SU-DHL-6 (cell line): ENCODE data around the gene CDK18.

Experiments used
- H2AFZ ChIP-seq: fragments of 200-600 bp; sonication (generic); 2 replicates; pipeline ENCODE4 v1.6.1; 2014; ENCODE audit warnings: low read depth, mild to moderate bottlenecking, moderate library complexity, mixed read lengths, antibody characterized with exemption, low read length; ENCODE audit not compliant: severe bottlenecking
- H3F3A ChIP-seq: fragments of 200-600 bp; shearing (Covaris generic); 2 replicates; pipeline ENCODE4 v1.6.0; 2016; ENCODE audit warnings: antibody characterized with exemption, mild to moderate bottlenecking; ENCODE audit not compliant: insufficient read depth
- H3K27ac ChIP-seq: fragments of 200-600 bp; sonication (generic); 2 replicates; pipeline ENCODE4 v1.5.1; 2016; ENCODE audit warnings: low read depth, mild to moderate bottlenecking, low read length, moderate library complexity, mixed read lengths
- H3K27me3 ChIP-seq: fragments of 200-600 bp; sonication (generic), shearing (Covaris generic); 2 replicates; pipeline ENCODE4 v1.6.0; 2014; ENCODE audit warnings: mild to moderate bottlenecking, low read length
- H3K36me3 ChIP-seq: fragments of 200-600 bp; sonication (generic); 2 replicates; pipeline ENCODE4 v1.6.1; 2014; ENCODE audit warnings: mild to moderate bottlenecking, low read length, mixed read lengths
- H3K4me2 ChIP-seq: fragments of 300-600, 200-600 bp; shearing (Covaris generic), sonication (generic); 2 replicates; pipeline ENCODE4 v1.6.0; 2014; ENCODE audit warnings: low read length, low read depth, mild to moderate bottlenecking; ENCODE audit not compliant: poor library complexity, severe bottlenecking
- H3K4me3 ChIP-seq: fragments of 200-600 bp; sonication (generic); 2 replicates; pipeline ENCODE4 v1.5.1; 2014; ENCODE audit warnings: antibody characterized with exemption, low read length, mild to moderate bottlenecking, mixed read lengths; ENCODE audit not compliant: insufficient read depth, poor library complexity, severe bottlenecking
- H3K79me2 ChIP-seq: fragments of 200-600 bp; sonication (generic); 2 replicates; pipeline ENCODE4 v1.6.1; 2014; ENCODE audit warnings: mild to moderate bottlenecking, low read length, moderate library complexity; ENCODE audit not compliant: insufficient read depth
- H3K9ac ChIP-seq: fragments of 200-600 bp; sonication (generic); 2 replicates; pipeline ENCODE4 v1.7.0; 2014; ENCODE audit warnings: mild to moderate bottlenecking, low read length
- H3K9me2 ChIP-seq: fragments of 200-600 bp; sonication (generic); replicated peaks from 2 replicates; pipeline ENCODE4 v1.6.1; 2014; ENCODE audit warnings: low read length; ENCODE audit not compliant: insufficient read depth
- H3K9me3 ChIP-seq: fragments of 200-600 bp; sonication (generic); 2 replicates; pipeline ENCODE4 v1.6.1; 2014; ENCODE audit warnings: low read length, mixed read lengths; ENCODE audit not compliant: insufficient read depth
- H4K20me1 ChIP-seq: fragments of 200-600 bp; sonication (generic); 2 replicates; pipeline ENCODE4 v1.6.1; 2014; ENCODE audit warnings: low read depth, mild to moderate bottlenecking, antibody characterized with exemption, low read length, moderate library complexity, mixed read lengths
- EZH2phosphoT487 ChIP-seq: fragments of 200-600 bp; sonication (generic), shearing (Covaris generic); conservative IDR thresholded peaks from 2 replicates; pipeline ENCODE4 v1.6.1; 2018; ENCODE audit warnings: mild to moderate bottlenecking, antibody characterized with exemption, low read length, moderate library complexity, mixed read lengths
- TF ChIP-seq, protein P1 (sequence below): fragments of 200-600 bp; sonication (generic); IDR thresholded peaks from one replicate; pipeline ENCODE4 v1.5.1; 2017; ENCODE audit warnings: antibody characterized with exemption, mild to moderate bottlenecking, low read length, moderate library complexity; ENCODE audit not compliant: insufficient read depth, poor library complexity, severe bottlenecking

The CDK18 gene

DNA sequence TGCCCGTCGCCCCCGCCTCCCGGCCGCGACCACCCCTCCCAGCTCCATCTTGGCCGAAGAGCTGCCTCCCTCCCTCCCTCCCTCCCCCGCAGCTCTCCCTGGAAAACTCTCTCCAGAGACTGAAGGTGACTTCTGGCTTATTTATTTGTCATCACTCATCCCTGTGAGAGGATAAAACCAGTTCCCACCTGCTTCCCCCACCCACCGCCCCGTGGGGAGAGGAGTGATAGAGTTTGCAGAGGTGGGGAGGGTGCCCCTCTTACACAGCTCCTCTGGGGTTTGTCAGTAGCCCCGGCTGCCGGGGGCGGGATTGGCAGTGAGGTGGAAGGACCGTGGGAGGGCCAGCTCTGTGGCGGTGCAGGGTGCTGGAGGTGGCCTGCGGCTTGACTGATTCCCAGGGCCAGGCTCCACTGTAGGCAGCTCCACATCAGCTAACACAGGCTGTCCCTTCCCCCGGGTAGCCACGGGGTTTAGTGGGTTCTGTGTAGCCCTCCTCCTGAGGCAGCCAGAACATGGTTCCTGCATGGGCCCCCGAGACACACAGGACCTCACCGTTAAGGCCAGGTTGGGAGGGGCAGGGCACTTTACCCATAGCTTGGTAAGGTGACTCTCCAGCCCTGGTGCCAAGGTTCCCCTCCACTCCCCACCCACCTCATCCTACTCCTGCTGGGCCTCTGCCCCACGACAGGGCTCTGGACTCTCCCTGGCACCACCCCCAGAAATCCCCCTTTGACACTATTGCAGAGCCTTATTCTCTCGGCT lies 65.1 kb downstream of the CDK18 start:
- TF ChIP-seq, protein P1, sequence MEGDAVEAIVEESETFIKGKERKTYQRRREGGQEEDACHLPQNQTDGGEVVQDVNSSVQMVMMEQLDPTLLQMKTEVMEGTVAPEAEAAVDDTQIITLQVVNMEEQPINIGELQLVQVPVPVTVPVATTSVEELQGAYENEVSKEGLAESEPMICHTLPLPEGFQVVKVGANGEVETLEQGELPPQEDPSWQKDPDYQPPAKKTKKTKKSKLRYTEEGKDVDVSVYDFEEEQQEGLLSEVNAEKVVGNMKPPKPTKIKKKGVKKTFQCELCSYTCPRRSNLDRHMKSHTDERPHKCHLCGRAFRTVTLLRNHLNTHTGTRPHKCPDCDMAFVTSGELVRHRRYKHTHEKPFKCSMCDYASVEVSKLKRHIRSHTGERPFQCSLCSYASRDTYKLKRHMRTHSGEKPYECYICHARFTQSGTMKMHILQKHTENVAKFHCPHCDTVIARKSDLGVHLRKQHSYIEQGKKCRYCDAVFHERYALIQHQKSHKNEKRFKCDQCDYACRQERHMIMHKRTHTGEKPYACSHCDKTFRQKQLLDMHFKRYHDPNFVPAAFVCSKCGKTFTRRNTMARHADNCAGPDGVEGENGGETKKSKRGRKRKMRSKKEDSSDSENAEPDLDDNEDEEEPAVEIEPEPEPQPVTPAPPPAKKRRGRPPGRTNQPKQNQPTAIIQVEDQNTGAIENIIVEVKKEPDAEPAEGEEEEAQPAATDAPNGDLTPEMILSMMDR: no peak
- TF ChIP-seq EZH2phosphoT487: no peak
- Histone ChIP-seq H3K9me2 (no peaks in the 10 kb centered on the region), H3K4me3 (no peak overlapping the region), H3K4me2 (no peak overlapping the region), H3K9me3 (no peaks in the 10 kb centered on the region), H3K36me3 (no peaks in the 10 kb centered on the region), H3F3A (no peaks in the 10 kb centered on the region), H4K20me1 (no peaks in the 10 kb centered on the region), H3K27me3 (no peaks in the 10 kb centered on the region), H2AFZ (no peak overlapping the region), H3K79me2 (no peaks in the 10 kb centered on the region), H3K27ac (no peak overlapping the region), H3K9ac (no peak overlapping the region)

DNA sequence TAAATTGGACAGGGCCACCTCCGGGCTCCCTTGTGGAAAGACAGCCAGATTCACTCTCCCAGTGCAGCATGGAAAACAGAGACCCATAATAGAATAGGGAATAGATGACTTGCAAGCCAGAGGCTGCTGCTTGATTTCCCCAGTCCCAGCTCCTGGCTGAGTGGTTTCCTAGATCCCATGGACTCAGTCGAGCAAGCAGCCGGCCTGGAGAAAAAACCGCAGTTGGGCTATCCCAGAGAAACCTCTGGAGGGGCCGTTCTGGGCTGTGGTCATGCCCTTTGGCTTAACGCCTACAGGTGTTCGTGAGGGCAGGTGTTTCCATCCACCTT lies 65.7 kb downstream of the CDK18 start:
- no peak overlapping the region for H3K4me2 ChIP-seq
- no peaks in the 10 kb centered on the region for H4K20me1 ChIP-seq
- H3K79me2 ChIP-seq: no peaks in the 10 kb centered on the region
- no peak overlapping the region for H3K27ac ChIP-seq
- H3K9ac ChIP-seq: no peak overlapping the region
- no peaks in the 10 kb centered on the region for H3K36me3 ChIP-seq
- no peak overlapping the region for H2AFZ ChIP-seq
- no peaks in the 10 kb centered on the region for H3K9me3 ChIP-seq
- TF ChIP-seq, protein P1: no peak
- no peak for TF ChIP-seq EZH2phosphoT487
- H3K4me3 ChIP-seq: no peak overlapping the region
- H3K27me3 ChIP-seq: no peaks in the 10 kb centered on the region
- H3K9me2 ChIP-seq: no peaks in the 10 kb centered on the region
- no peaks in the 10 kb centered on the region for H3F3A ChIP-seq

DNA sequence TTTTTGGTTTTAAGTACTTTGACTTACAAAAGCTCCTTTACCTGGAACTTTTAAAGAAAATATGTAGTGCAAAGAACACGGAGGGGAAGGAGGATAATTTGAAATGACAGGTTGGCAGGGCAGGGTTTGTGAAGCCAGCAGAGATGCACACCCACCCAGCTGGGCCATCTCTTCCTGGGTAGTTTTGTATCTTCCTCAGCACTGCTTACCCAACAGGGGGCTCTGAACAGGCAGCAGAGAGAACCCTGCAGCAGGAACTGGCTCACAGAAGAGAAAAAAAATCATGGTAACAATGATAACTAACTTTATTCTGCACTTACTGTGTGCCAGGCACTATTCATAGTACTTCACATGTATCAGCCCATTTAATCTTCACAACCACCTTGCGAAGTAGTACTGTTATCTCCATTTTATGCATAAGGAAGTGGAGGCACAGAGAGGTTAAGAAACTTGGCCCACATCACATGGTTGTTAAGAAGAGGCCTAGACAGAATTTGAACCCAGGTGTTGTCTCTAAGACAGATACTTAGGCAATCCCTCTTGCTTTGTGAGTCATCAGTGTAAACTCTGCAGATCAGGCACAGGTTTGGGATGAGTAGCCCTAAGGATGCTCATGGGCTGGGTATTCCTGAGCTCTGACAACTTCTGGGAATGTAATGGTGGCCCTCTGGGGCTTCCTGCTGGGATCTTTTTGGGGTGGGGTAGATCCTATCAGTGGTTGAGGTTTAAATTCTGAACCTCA lies 66.5 kb downstream of the CDK18 start:
- Histone ChIP-seq H3F3A (no peaks in the 10 kb centered on the region), H3K79me2 (no peaks in the 10 kb centered on the region), H3K36me3 (no peaks in the 10 kb centered on the region), H3K4me2 (no peak overlapping the region), H3K27ac (no peak overlapping the region), H4K20me1 (no peaks in the 10 kb centered on the region), H3K4me3 (no peak overlapping the region), H3K9me3 (no peaks in the 10 kb centered on the region), H3K27me3 (no peaks in the 10 kb centered on the region), H2AFZ (no peak overlapping the region), H3K9ac (no peak overlapping the region), H3K9me2 (no peaks in the 10 kb centered on the region)
- TF ChIP-seq, protein P1: no peak
- no peak for TF ChIP-seq EZH2phosphoT487
